ENCODE results near the gene CD274. TPM values are rescaled to one million over a fixed set of nuclear protein-coding genes. Genes with fewer than 3 reads are reported as not detected.

Gene CD274
- total and polyA plus RNA-seq, 10 of the 15 experiments (the other 5 are each of a cell fraction or from before 2014, with no cell fraction given): 9.4 to 128 (median 24.6) TPM

DNA sequence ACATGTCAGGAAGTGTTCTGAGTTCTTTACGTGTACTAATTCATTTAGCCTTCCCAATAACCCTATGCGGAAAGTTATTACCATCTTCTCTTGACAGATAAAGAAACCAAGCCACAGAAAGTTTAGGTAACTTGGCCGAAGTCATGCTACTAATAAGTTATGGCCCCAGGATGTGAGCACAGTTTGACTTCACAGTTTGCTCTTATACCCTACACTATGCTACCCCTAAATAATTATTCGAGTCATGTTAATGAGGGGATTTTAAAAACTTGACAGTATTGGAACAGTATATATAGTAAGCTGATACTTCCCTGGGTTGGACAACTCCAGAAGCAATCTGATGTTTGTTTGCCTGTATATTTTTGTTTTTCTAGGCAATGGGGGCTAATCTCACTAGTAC, 30.6 kb downstream of the CD274 start:
- ChIA-PET POLR2A (interaction anchor here (0.7 to 2.1 kb wide), 11 partner anchors 9 to 105 kb away, joined by 3 to 16 read pairs (median 7); partner anchors contain the start of gene PDCD1LG2), CTCF (interaction anchor here (0.7 to 3.0 kb wide), 9 partner anchors 9 to 120 kb away, joined by 3 to 14 read pairs (median 5); no protein-coding TSS in a partner anchor), SMC1A (ENCODE audit: uncharacterized antibody, unreplicated experiment) (interaction anchor here (0.6 to 7.6 kb wide), 22 partner anchors 8 to 350 kb away, joined by 3 to 87 read pairs (median 8); partner anchors contain the start of genes CD274 and PDCD1LG2), RAD21 (ENCODE audit: unreplicated experiment) (interaction anchor here (0.9 to 4.0 kb wide), 18 partner anchors 9 to 124 kb away, joined by 3 to 47 read pairs (median 7); partner anchors contain the start of genes CD274 and PDCD1LG2)
- Histone ChIP-seq H3K4me1 (ENCODE audit: control insufficient read depth, insufficient read depth, low read length) (peaks cover 27% of the 10 kb centered on the region), H3K9ac (ENCODE audit: control insufficient read depth, insufficient read depth, low read length) (no peak overlapping the region), H3K27ac (ENCODE audit: control insufficient read depth, insufficient read depth) (peak overlapping the region; percentile 62), H4K20me1 (ENCODE audit: control insufficient read depth, insufficient read depth) (no peaks in the 10 kb centered on the region), H3K9me3 (replicated peaks; ENCODE audit: control insufficient read depth, insufficient read depth, low read length) (peaks cover 5% of the 10 kb centered on the region; the same call in 2 of the 3 replicates), H3K36me3 (ENCODE audit: control insufficient read depth in 2 of 2, insufficient read depth in 2 of 2, low read length in 1 of 2) (no peaks in the 10 kb centered on the region), H3K27me3 (replicated peaks in 1 of 2; ENCODE audit: control insufficient read depth in 2 of 2, insufficient read depth in 2 of 2, low read length in 1 of 2) (no peaks in the 10 kb centered on the region), H3K4me3 (no peak overlapping the region), H3K4me2 (ENCODE audit: control insufficient read depth, insufficient read depth) (no peak overlapping the region), H3K79me2 (ENCODE audit: control insufficient read depth, insufficient read depth, low read length) (no peaks in the 10 kb centered on the region), H2AFZ (ENCODE audit: control insufficient read depth, low read depth, low read length) (no peak overlapping the region)
- no peak for DNase-seq (ENCODE audit: low read depth, low spot score)
- BruUV-seq (replicated peaks): no TSS peak
- intact Hi-C loops (cut with micrococcal nuclease; ENCODE audit: unreplicated experiment) (loop anchor here (1.0 to 2.0 kb wide), 3 partner anchors 11 to 29 kb away; partner anchors contain the start of gene PDCD1LG2), in situ Hi-C loops (cut with MboI) (no loop called here)
- WGBS (ENCODE audit: insufficient coverage, insufficient replicate concordance, low lambda C conversion rate, missing lambda C conversion rate): 66% methylated on average over 4 of the region's 4 CpGs
- FAIRE-seq: no peak
- ATAC-seq: peak; percentile 59
- TF ChIP-seq NFXL1 (IDR thresholded peaks at IDR 0.05; ENCODE audit: borderline replicate concordance): no peak
- TF ChIP-seq CBFB (IDR thresholded peaks at IDR 0.05; ENCODE audit: low read depth): no peak
- TF ChIP-seq, protein P1, sequence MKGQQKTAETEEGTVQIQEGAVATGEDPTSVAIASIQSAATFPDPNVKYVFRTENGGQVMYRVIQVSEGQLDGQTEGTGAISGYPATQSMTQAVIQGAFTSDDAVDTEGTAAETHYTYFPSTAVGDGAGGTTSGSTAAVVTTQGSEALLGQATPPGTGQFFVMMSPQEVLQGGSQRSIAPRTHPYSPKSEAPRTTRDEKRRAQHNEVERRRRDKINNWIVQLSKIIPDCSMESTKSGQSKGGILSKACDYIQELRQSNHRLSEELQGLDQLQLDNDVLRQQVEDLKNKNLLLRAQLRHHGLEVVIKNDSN (IDR thresholded peaks at IDR 0.05; ENCODE audit: borderline replicate concordance, extremely low read length, insufficient read depth, low read depth, low read length): no peak
- TF ChIP-seq ZSCAN29 (IDR thresholded peaks at IDR 0.05): no peak
- no peak for TF ChIP-seq TAF1 (IDR thresholded peaks at IDR 0.05; ENCODE audit: borderline replicate concordance, low read depth, low read length)
- TF ChIP-seq, protein P2, sequence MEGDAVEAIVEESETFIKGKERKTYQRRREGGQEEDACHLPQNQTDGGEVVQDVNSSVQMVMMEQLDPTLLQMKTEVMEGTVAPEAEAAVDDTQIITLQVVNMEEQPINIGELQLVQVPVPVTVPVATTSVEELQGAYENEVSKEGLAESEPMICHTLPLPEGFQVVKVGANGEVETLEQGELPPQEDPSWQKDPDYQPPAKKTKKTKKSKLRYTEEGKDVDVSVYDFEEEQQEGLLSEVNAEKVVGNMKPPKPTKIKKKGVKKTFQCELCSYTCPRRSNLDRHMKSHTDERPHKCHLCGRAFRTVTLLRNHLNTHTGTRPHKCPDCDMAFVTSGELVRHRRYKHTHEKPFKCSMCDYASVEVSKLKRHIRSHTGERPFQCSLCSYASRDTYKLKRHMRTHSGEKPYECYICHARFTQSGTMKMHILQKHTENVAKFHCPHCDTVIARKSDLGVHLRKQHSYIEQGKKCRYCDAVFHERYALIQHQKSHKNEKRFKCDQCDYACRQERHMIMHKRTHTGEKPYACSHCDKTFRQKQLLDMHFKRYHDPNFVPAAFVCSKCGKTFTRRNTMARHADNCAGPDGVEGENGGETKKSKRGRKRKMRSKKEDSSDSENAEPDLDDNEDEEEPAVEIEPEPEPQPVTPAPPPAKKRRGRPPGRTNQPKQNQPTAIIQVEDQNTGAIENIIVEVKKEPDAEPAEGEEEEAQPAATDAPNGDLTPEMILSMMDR (IDR thresholded peaks at IDR 0.05 in 2 of 3, conservative IDR thresholded peaks at IDR 0.05 in 1 of 3; ENCODE audit: control insufficient read depth in 2 of 3, extremely low read depth in 1 of 3, insufficient read depth in 1 of 3, low read depth in 3 of 3, low read length in 3 of 3): no peak
- TF ChIP-seq NFYB (IDR thresholded peaks at IDR 0.05; ENCODE audit: insufficient read depth, low read depth, low read length): no peak
- no peak for TF ChIP-seq GABPA (IDR thresholded peaks at IDR 0.05; ENCODE audit: low read depth)
- no peak for TF ChIP-seq CBX3 (IDR thresholded peaks at IDR 0.05; ENCODE audit: borderline replicate concordance, low read depth)
- no peak for TF ChIP-seq MYC (IDR thresholded peaks at IDR 0.05; ENCODE audit: insufficient read depth, insufficient read length, insufficient replicate concordance, low read length, severe bottlenecking)
- TF ChIP-seq, protein P3, sequence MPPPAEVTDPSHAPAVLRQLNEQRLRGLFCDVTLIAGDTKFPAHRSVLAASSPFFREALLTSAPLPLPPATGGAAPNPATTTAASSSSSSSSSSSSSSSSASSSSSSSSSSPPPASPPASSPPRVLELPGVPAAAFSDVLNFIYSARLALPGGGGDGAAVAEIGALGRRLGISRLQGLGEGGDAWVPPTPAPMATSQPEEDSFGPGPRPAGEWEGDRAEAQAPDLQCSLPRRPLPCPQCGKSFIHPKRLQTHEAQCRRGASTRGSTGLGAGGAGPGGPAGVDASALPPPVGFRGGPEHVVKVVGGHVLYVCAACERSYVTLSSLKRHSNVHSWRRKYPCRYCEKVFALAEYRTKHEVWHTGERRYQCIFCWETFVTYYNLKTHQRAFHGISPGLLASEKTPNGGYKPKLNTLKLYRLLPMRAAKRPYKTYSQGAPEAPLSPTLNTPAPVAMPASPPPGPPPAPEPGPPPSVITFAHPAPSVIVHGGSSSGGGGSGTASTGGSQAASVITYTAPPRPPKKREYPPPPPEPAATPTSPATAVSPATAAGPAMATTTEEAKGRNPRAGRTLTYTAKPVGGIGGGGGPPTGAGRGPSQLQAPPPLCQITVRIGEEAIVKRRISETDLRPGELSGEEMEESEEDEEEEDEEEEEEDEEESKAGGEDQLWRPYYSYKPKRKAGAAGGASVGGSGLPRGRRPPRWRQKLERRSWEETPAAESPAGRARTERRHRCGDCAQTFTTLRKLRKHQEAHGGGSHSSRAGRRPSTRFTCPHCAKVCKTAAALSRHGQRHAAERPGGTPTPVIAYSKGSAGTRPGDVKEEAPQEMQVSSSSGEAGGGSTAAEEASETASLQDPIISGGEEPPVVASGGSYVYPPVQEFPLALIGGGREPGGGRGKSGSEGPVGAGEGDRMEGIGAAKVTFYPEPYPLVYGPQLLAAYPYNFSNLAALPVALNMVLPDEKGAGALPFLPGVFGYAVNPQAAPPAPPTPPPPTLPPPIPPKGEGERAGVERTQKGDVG (CRISPR knock-in tag; IDR thresholded peaks at IDR 0.05): no peak
- TF ChIP-seq HDGF (IDR thresholded peaks at IDR 0.05): no peak
- no peak for TF ChIP-seq SMAD1 (IDR thresholded peaks at IDR 0.05; ENCODE audit: low read depth, partially characterized antibody)

All from GM12878 (cell line).